Fibroblast of skin of right biceps (primary cell): ENCODE results near the gene LRRC39.
A peak's percentile ranks its signal among the peaks of the same experiment; 100 is the strongest.

Experiments
- DNase-seq: peaks from one replicate; pipeline ENCODE4 v3.0.0-alpha.2; 2013

Gene LRRC39

GRCh38 chr1:100146958-100147357, 31.1 kb downstream of the LRRC39 start:
- no peak for DNase-seq

GRCh38 chr1:100145116-100145515, 32.9 kb downstream of the LRRC39 start:
- no peak for DNase-seq

- no peak for DNase-seq
Measured at GRCh38 chr1:100142343-100142742, 35.7 kb downstream of the LRRC39 start.

- DNase-seq: no peak
Measured at GRCh38 chr1:100141192-100141591, 36.9 kb downstream of the LRRC39 start.

- DNase-seq: no peak
Measured at GRCh38 chr1:100137602-100138001, 40.5 kb downstream of the LRRC39 start.

GRCh38 chr1:100134872-100135271, 43.2 kb downstream of the LRRC39 start:
- DNase-seq: no peak

DNA sequence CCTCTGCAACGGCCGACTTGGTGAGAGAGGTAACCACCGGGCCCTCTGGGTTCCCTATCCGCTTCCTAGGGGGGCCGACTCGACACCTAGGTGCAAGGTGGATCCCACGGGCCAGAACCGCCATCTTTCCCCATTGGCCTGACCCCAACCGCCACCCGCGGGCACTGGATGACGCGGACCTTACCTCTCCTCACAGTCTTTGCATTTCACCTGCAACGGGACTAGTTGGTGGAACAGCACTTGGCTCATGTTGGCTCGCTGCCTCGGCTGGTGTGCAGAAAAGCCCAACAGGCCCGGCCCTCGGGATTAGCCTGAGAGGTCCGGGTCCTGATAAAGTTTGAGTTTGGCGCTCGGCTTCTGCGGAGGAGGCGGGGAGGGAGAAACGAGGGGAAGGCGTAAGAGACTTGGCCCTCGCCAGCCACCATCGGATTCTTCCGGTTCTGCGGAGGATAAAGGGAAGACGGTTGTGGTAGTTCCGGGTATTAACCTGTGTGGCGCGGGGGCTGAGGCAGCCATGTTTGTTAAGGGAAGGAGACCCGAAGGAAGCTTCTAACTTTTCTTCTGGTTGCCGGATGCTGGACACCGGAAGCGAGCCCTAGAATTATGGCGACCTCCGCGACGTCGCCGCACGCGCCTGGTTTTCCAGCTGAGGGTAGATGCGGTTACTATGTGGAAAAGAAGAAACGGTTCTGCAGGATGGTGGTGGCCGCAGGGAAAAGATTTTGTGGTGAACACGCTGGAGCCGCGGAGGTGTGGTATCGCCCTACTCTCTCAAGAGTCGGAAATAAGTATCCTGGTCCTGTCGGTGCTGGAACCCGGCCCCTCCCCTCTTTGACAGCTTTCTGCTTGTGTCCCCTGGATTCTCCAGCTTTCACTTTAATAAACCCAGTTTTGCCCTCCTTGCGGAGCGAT, 45.2 kb downstream of the LRRC39 start, which contains the start of the genes SASS6 and TRMT13:
TSS of gene SASS6 (minus strand) at position 365 of the 912 bp plus-strand sequence. CDS start at position 249, 116 bp downstream.
TSS of gene TRMT13 (plus strand) at position 598 of the 912 bp plus-strand sequence. CDS start at position 604, 6 bp downstream.
- peak; percentile 99 for DNase-seq

DNA sequence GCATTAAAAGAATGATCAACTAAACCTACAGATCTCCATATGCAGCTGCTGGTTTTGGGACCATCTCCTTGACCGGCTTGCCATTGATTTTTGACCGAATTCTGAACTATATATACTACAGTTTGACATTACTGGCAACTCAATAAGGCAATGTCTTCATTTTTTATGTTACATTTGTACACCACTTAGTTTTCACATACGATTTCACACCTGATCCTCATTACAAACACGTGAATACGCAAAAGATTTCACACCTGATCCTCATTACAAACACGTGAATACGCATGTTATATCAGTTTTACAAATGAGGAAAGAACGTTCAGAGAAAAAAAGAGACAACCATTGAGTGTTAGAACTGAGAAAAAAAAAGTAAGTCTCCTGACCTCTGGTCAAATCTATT, 46.4 kb downstream of the LRRC39 start:
- DNase-seq: no peak

- no peak for DNase-seq
Measured at GRCh38 chr1:100130552-100131077, 47.4 kb downstream of the LRRC39 start.

- no peak for DNase-seq
Measured at GRCh38 chr1:100127226-100127625, 50.8 kb downstream of the LRRC39 start.

GRCh38 chr1:100122177-100122576, 55.9 kb downstream of the LRRC39 start:
- peak; percentile 52 for DNase-seq

- DNase-seq: no peak
Measured at GRCh38 chr1:100115524-100115923, 62.5 kb downstream of the LRRC39 start.

DNA sequence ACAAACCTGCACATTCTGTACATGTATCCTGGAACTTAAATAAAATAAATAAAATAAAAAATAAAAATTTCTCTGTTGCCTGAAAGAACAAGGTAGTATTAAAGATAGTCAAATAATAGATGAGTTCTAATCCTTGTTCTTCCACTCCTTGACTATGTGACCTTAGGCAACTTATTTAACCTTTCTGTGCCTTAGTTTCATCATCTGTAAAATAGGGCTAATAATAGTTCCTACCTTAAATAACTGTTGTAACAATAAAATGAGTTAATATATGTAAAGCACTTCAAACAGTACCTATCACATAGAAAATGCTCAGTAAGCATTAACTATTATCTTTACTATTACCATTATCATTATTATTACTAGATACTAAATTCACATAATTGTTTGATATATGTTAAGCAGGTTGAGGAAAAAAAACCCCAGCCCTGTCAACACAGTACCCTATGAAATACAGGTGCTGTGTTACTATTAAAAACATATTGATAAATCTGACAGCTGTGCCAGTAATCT, 68.4 kb downstream of the LRRC39 start:
- DNase-seq: no peak

GRCh38 chr1:100107696-100108095, 70.4 kb downstream of the LRRC39 start:
- DNase-seq: no peak

- DNase-seq: no peak
Measured at GRCh38 chr1:100101564-100101963, 76.5 kb downstream of the LRRC39 start.

DNA sequence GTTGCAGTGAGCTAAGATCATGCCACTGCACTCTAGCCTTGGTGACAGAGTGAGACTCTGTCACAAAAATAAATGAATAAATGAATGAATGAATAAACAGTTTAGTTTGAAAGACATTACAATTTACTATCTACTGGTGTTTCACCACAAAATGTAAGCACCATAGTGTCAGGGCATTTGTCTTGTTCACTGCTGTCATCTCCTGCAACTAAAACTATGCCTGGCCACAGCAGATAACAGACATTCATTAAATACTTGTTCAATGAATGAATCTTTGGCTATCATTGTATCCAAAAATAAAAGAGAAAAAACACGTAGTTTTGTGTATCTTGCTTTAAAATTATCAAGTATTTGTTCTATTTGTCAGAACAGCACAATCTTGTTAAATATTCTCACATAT, 77.9 kb downstream of the LRRC39 start:
- DNase-seq: peak; percentile 66
